ENCODE data around the gene PPA1. TPM values are rescaled to one million over a fixed set of nuclear protein-coding genes. Genes with fewer than 3 reads are reported as not detected.
"Not testable (repeated sequence)": the region's sequence is repeated elsewhere in the genome, so short reads cannot be mapped to it uniquely, and the experiment has no call there.

PPA1 gene
- total RNA-seq, 1 donor from 2014 or later: 79.3 TPM

GRCh38 chr10:70247360-70247759 lies 14.1 kb upstream of the PPA1 start:
- no peak overlapping the region for H3K27ac ChIP-seq
- TF ChIP-seq POLR2AphosphoS5 (IDR thresholded peaks at IDR 0.05; ENCODE audit: insufficient read depth in 1 of 2, low read depth in 1 of 2) (no peak), CTCF (IDR thresholded peaks at IDR 0.05) (no peak), POLR2A (IDR thresholded peaks at IDR 0.05) (no peak)
- H3K27me3 ChIP-seq: no peaks in the 10 kb centered on the region
- no peak overlapping the region for H3K4me3 ChIP-seq
- intact Hi-C loops (cut with DNase I): no loop called here
- H3K9me3 ChIP-seq: no peaks in the 10 kb centered on the region
- H3K36me3 ChIP-seq: no peaks in the 10 kb centered on the region
- H3K4me1 ChIP-seq: no peaks in the 10 kb centered on the region
- no peak for DNase-seq (ENCODE audit: extremely low spot score in 2 of 2)

GRCh38 chr10:70241081-70241480 lies 7.9 kb upstream of the PPA1 start:
- H3K4me1 ChIP-seq: no peaks in the 10 kb centered on the region
- DNase-seq (ENCODE audit: extremely low spot score in 2 of 2): no peak
- H3K4me3 ChIP-seq: no peak overlapping the region
- TF ChIP-seq CTCF (IDR thresholded peaks at IDR 0.05) (no peak), POLR2A (IDR thresholded peaks at IDR 0.05) (no peak), POLR2AphosphoS5 (IDR thresholded peaks at IDR 0.05; ENCODE audit: insufficient read depth in 1 of 2, low read depth in 1 of 2) (no peak)
- intact Hi-C loops (cut with DNase I): no loop called here
- no peaks in the 10 kb centered on the region for H3K36me3 ChIP-seq
- no peak overlapping the region for H3K27ac ChIP-seq
- H3K9me3 ChIP-seq: no peaks in the 10 kb centered on the region
- no peaks in the 10 kb centered on the region for H3K27me3 ChIP-seq

- H3K27ac ChIP-seq; H3K27me3 ChIP-seq; H3K4me3 ChIP-seq; H3K36me3 ChIP-seq; H3K4me1 ChIP-seq; DNase-seq (ENCODE audit: extremely low spot score in 2 of 2); H3K9me3 ChIP-seq; intact Hi-C loops (cut with DNase I): not testable (repeated sequence)
These were observed 6.8 kb upstream of the PPA1 start for GRCh38 chr10:70239986-70240385.

- intact Hi-C loops (cut with DNase I); H3K27ac ChIP-seq; H3K27me3 ChIP-seq; H3K4me1 ChIP-seq; H3K4me3 ChIP-seq; H3K9me3 ChIP-seq; H3K36me3 ChIP-seq: not testable (repeated sequence)
- DNase-seq (ENCODE audit: extremely low spot score in 2 of 2): peak in 1 of 2 donors; percentile 16
These were observed 6.1 kb upstream of the PPA1 start for GRCh38 chr10:70239077-70239976.

GRCh38 chr10:70237958-70238536 lies 4.8 kb upstream of the PPA1 start:
- H3K4me1 ChIP-seq; H3K9me3 ChIP-seq; H3K36me3 ChIP-seq; H3K4me3 ChIP-seq; DNase-seq (ENCODE audit: extremely low spot score in 2 of 2); H3K27ac ChIP-seq; H3K27me3 ChIP-seq; intact Hi-C loops (cut with DNase I): not testable (repeated sequence)

GRCh38 chr10:70234668-70235447 lies 1.6 kb upstream of the PPA1 start:
- intact Hi-C loops (cut with DNase I): no loop called here
- DNase-seq (ENCODE audit: extremely low spot score in 2 of 2): no peak
- no peaks in the 10 kb centered on the region for H3K27me3 ChIP-seq
- peaks cover 26% of the 10 kb centered on the region for H3K4me1 ChIP-seq
- H3K27ac ChIP-seq: peak overlapping the region; percentile 77
- no peaks in the 10 kb centered on the region for H3K36me3 ChIP-seq
- H3K9me3 ChIP-seq: no peaks in the 10 kb centered on the region
- no peak overlapping the region for H3K4me3 ChIP-seq
- TF ChIP-seq POLR2AphosphoS5 (IDR thresholded peaks at IDR 0.05; ENCODE audit: insufficient read depth in 1 of 2, low read depth in 1 of 2) (peak in 1 of 2 donors; percentile 75), POLR2A (IDR thresholded peaks at IDR 0.05) (no peak), CTCF (IDR thresholded peaks at IDR 0.05) (no peak)
